Measurements from ENCODE around the gene INPP5D.
A peak's percentile ranks its signal among the peaks of the same experiment; 100 is the strongest.

The INPP5D gene

DNA sequence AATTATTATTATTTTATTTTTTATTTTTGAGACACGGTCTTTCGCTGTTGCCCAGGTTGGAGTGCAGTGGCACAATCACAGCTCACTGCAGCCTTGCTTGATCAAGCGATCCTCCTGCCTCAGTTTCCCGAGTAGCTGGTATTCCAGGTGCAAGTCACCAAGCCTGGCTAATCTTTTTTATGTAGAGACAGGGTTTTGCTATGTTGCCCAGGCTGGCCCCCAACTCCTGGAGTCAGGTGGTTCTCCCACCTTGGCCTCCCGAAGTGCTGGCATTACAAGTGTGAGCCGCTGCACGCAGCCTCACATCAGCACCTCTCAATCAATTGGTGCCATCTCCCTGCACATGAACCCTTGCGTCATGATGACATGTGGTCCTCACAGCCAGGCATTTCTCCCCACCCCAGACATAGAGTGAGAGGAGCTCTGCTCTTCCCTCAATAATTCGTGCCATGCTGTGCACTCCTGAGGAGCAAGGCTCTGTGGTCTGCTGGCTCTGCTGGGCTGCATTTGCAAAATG, 5.9 kb downstream of the INPP5D start:
- H3K4me3 ChIP-seq (ENCODE audit: low read depth, low read length), result no peak overlapping the region
- TF ChIP-seq, protein P1, sequence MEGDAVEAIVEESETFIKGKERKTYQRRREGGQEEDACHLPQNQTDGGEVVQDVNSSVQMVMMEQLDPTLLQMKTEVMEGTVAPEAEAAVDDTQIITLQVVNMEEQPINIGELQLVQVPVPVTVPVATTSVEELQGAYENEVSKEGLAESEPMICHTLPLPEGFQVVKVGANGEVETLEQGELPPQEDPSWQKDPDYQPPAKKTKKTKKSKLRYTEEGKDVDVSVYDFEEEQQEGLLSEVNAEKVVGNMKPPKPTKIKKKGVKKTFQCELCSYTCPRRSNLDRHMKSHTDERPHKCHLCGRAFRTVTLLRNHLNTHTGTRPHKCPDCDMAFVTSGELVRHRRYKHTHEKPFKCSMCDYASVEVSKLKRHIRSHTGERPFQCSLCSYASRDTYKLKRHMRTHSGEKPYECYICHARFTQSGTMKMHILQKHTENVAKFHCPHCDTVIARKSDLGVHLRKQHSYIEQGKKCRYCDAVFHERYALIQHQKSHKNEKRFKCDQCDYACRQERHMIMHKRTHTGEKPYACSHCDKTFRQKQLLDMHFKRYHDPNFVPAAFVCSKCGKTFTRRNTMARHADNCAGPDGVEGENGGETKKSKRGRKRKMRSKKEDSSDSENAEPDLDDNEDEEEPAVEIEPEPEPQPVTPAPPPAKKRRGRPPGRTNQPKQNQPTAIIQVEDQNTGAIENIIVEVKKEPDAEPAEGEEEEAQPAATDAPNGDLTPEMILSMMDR (IDR thresholded peaks at IDR 0.05; ENCODE audit: borderline replicate concordance, insufficient read depth, low read depth, low read length), result no peak

GRCh38 chr2:233068762-233069418, 8.7 kb downstream of the INPP5D start:
- H3K4me3 ChIP-seq (ENCODE audit: low read depth, low read length), result peak overlapping the region; percentile 12
- TF ChIP-seq, protein P1 (IDR thresholded peaks at IDR 0.05; ENCODE audit: borderline replicate concordance, insufficient read depth, low read depth, low read length), result no peak

DNA sequence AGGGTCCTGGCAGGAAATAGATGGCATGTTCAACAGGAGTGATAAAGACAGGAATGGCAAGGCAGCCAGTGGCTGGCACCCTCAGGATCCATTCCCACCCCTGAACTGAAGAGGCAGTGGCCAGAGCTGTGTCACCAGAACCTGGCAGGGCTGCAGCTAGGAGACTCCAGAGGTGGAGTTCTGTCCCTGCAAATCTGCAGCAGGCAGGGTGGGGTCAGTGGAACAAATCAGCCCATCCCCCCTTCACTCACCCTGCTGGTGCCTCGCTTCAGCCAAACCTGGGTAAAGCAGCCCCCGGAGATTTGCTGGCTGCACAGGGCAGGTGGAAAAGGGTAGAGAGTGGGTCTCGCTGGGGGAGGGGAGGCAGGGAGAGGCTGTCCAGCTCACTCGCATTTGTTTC, 12.7 kb downstream of the INPP5D start:
- TF ChIP-seq, protein P1 (IDR thresholded peaks at IDR 0.05; ENCODE audit: borderline replicate concordance, insufficient read depth, low read depth, low read length), result no peak
- H3K4me3 ChIP-seq (ENCODE audit: low read depth, low read length), result no peak overlapping the region

DNA sequence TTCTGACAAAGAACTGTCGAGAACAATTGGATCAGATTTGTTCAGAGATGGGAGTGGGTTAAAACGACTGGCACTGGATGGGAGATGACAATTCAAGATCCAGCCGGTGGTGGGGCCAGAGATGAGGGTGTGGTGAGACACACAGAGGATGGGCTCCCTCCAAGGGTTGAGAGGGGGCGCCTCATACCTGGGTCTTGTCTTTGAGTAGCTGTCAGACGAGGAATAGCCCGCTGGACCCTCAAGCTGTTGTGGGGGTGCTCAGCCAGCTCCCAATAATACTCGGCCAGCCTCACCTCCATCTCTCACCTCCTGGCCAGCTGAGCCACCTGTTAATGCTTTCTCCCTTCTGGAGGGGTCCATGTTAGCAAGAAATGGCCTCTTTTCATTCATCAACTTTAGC, 14.0 kb downstream of the INPP5D start:
- H3K4me3 ChIP-seq (ENCODE audit: low read depth, low read length), result no peak overlapping the region
- TF ChIP-seq, protein P1 (IDR thresholded peaks at IDR 0.05; ENCODE audit: borderline replicate concordance, insufficient read depth, low read depth, low read length), result no peak

- no peak overlapping the region for H3K4me3 ChIP-seq (ENCODE audit: low read depth, low read length)
- TF ChIP-seq, protein P1 (IDR thresholded peaks at IDR 0.05; ENCODE audit: borderline replicate concordance, insufficient read depth, low read depth, low read length), result no peak
Observed at GRCh38 chr2:233075141-233075965, 15.2 kb downstream of the INPP5D start.

DNA sequence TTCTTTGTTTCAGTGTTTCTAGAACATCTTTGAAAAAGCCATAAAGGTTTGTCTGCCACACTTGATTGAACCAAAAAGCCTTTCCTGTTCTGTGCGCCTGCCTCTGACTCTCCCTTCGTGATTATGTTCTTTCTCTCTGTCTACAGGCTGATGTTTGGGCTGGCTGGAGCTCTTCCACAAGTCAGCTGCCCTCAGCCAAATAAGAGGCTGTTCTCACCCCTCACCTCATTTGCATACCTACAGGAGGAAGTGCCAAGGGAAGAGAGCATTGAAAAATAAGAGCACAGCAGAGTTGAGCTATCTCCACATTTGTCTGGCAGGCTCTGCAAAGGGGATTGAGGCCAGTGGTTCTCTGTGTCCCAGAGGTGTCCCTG, 15.8 kb downstream of the INPP5D start:
- no peak overlapping the region for H3K4me3 ChIP-seq (ENCODE audit: low read depth, low read length)
- TF ChIP-seq, protein P1 (IDR thresholded peaks at IDR 0.05; ENCODE audit: borderline replicate concordance, insufficient read depth, low read depth, low read length), result no peak

All from GM12875 (cell line).